WTC11 (cell line): Measurements from ENCODE around the gene CEP104. TPM values are rescaled to one million over a fixed set of nuclear protein-coding genes. Genes with fewer than 3 reads are reported as not detected.
A peak's percentile ranks its signal among the peaks of the same experiment; 100 is the strongest.

ENCODE experiments used
- ATAC-seq: fragments of 200-7000 bp; cut with Tn5 transposase; 2 replicates; pipeline ENCODE4 v1.10.0; 2021; ENCODE audit warnings: mild to moderate bottlenecking, moderate library complexity
- Bru-seq: library from RNA; stranded (reverse); fragments of 400-500 nt; gene quantifications from one replicate; lab custom pipeline; 2021; lab: Mats Ljungman, UMichigan
- CTCF ChIA-PET: fragments of 300-600 bp; sonication (Branson Sonifier 250); formaldehyde crosslinking; loops from one replicate; lab custom pipeline; 2021; ENCODE audit warnings: antibody characterized with exemption; lab: Charles Lee
- POLR2A ChIA-PET: fragments of 350-600 bp; sonication (Branson Sonifier 250); formaldehyde crosslinking; loops from one replicate; lab custom pipeline; 2021; ENCODE audit warnings: antibody characterized with exemption; lab: Charles Lee
- DNase-seq: peaks from one replicate; pipeline ENCODE4 v3.0.0; 2021; ENCODE audit warnings: low spot score
- H3K27ac Mint-ChIP-seq: 2 replicates; pipeline ENCODE4 v1.8.0; 2021; ENCODE audit warnings: mixed read lengths
- H3K27me3 Mint-ChIP-seq: 2 replicates; pipeline ENCODE4 v1.8.0; 2021; ENCODE audit warnings: low read depth, mild to moderate bottlenecking, moderate library complexity, mixed read lengths
- H3K36me3 Mint-ChIP-seq: 2 replicates; pipeline ENCODE4 v1.8.0; 2021; ENCODE audit warnings: mixed read lengths
- H3K4me1 Mint-ChIP-seq: 2 replicates; pipeline ENCODE4 v1.8.0; 2022; ENCODE audit warnings: mixed read lengths
- H3K4me3 Mint-ChIP-seq: 2 replicates; pipeline ENCODE4 v1.8.0; 2021; ENCODE audit warnings: mild to moderate bottlenecking, moderate library complexity, mixed read lengths
- H3K9me3 Mint-ChIP-seq: 2 replicates; pipeline ENCODE4 v1.8.0; 2021; ENCODE audit warnings: mixed read lengths
- FOXP1 ChIP-seq: sonication (generic); formaldehyde crosslinking; IDR thresholded peaks from 2 replicates; pipeline ENCODE4 v1.8.0; 2022; ENCODE audit warnings: missing genetic modification reagents, mild to moderate bottlenecking, moderate library complexity, borderline replicate concordance
- GABPB1 ChIP-seq: sonication (generic); formaldehyde crosslinking; IDR thresholded peaks from 2 replicates; pipeline ENCODE4 v1.8.1; 2023; ENCODE audit warnings: mild to moderate bottlenecking, missing genetic modification reagents
- HMGA2 ChIP-seq: fragments of 250-450 bp; sonication (Bioruptor Pico); IDR thresholded peaks from 2 replicates; pipeline ENCODE4 v1.4.0; 2021; ENCODE audit warnings: mild to moderate bottlenecking, moderate library complexity
- JUN ChIP-seq: sonication (generic); formaldehyde crosslinking; IDR thresholded peaks from 2 replicates; pipeline ENCODE4 v1.8.0; 2023; ENCODE audit warnings: mild to moderate bottlenecking, missing genetic modification reagents
- MYBL2 ChIP-seq: sonication (generic); formaldehyde crosslinking; IDR thresholded peaks from 2 replicates; pipeline ENCODE4 v1.8.1; 2023; ENCODE audit warnings: mild to moderate bottlenecking, moderate library complexity, missing genetic modification reagents
- NFYB ChIP-seq: sonication (generic); formaldehyde crosslinking; conservative IDR thresholded peaks from 2 replicates; pipeline ENCODE4 v1.8.0; 2022; ENCODE audit warnings: low read depth, missing genetic modification reagents
- NR3C1 ChIP-seq: sonication (generic); formaldehyde crosslinking; conservative IDR thresholded peaks from 2 replicates; pipeline ENCODE4 v1.8.1; 2023; ENCODE audit warnings: low read depth, mild to moderate bottlenecking, missing genetic modification reagents
- RORB ChIP-seq: fragments of 250-450 bp; sonication (Bioruptor Pico); IDR thresholded peaks from 2 replicates; pipeline ENCODE4 v1.9.0; 2021; ENCODE audit warnings: mild to moderate bottlenecking
- SMAD3 ChIP-seq: sonication (generic); formaldehyde crosslinking; IDR thresholded peaks from 2 replicates; pipeline ENCODE4 v1.8.0; 2022; ENCODE audit warnings: missing genetic modification reagents, mild to moderate bottlenecking, borderline replicate concordance
- SP1 ChIP-seq: sonication (generic); formaldehyde crosslinking; conservative IDR thresholded peaks from 2 replicates; pipeline ENCODE4 v1.8.1; 2022; ENCODE audit warnings: missing genetic modification reagents
- ZNF121 ChIP-seq: sonication (generic); formaldehyde crosslinking; IDR thresholded peaks from 2 replicates; pipeline ENCODE4 v1.8.0; 2023; ENCODE audit warnings: missing genetic modification reagents
- ZNF219 ChIP-seq: sonication (generic); formaldehyde crosslinking; IDR thresholded peaks from 2 replicates; pipeline ENCODE4 v1.8.0; 2023; ENCODE audit warnings: missing genetic modification reagents, mild to moderate bottlenecking, borderline replicate concordance
- ZNF317 ChIP-seq: sonication (generic); formaldehyde crosslinking; IDR thresholded peaks from 2 replicates; pipeline ENCODE4 v1.8.1; 2023; ENCODE audit warnings: low read depth, mild to moderate bottlenecking, moderate library complexity, missing genetic modification reagents, borderline replicate concordance
- ZSCAN18 ChIP-seq: fragments of 250-450 bp; sonication (Bioruptor Pico); IDR thresholded peaks from 2 replicates; pipeline ENCODE4 v2.1.2; 2022; ENCODE audit warnings: mild to moderate bottlenecking, moderate library complexity
- long read RNA-seq, 3 experiments: library from RNA in 1 of 3; library from capped mRNA in 1 of 3; library from polyadenylated mRNA in 1 of 3; unstranded in 2 of 3; stranded (forward) in 1 of 3; transcript quantifications; one replicate each; pipeline ENCODE4 v2.0.0, GENCODE V29; 2021
- total RNA-seq: library from RNA; stranded (reverse); gene quantifications from 3 replicates; pipeline ENCODE4 v1.2.3, GENCODE V29; 2021
- TF ChIP-seq, protein P1 (sequence below): fragments of 200-600 bp; IDR thresholded peaks from 2 replicates; pipeline ENCODE4 v1.8.0; 2022; ENCODE audit warnings: antibody characterized with exemption
- TF ChIP-seq, protein P2 (sequence below): sonication (generic); formaldehyde crosslinking; IDR thresholded peaks from 2 replicates; pipeline ENCODE4 v1.8.0; 2022; ENCODE audit warnings: mild to moderate bottlenecking, missing genetic modification reagents
- TF ChIP-seq, protein P3 (sequence below): sonication (generic); formaldehyde crosslinking; IDR thresholded peaks from 2 replicates; pipeline ENCODE4 v1.8.0; 2022; ENCODE audit warnings: mild to moderate bottlenecking, missing genetic modification reagents
- TF ChIP-seq, protein P4 (sequence below): sonication (generic); formaldehyde crosslinking; IDR thresholded peaks from 2 replicates; pipeline ENCODE4 v1.8.1; 2023; ENCODE audit warnings: mild to moderate bottlenecking, missing genetic modification reagents, moderate library complexity
- TF ChIP-seq, protein P5 (sequence below): fragments of 250-450 bp; sonication (Bioruptor Pico); IDR thresholded peaks from 2 replicates; pipeline ENCODE4 v1.9.0; 2021; ENCODE audit warnings: mild to moderate bottlenecking
- TF ChIP-seq, protein P6 (sequence below): sonication (generic); formaldehyde crosslinking; IDR thresholded peaks from 2 replicates; pipeline ENCODE4 v1.8.1; 2023; ENCODE audit warnings: mild to moderate bottlenecking, missing genetic modification reagents, borderline replicate concordance
- TF ChIP-seq, protein P7 (sequence below): sonication (generic); formaldehyde crosslinking; IDR thresholded peaks from 2 replicates; pipeline ENCODE4 v1.8.0; 2023; ENCODE audit warnings: missing genetic modification reagents
- TF ChIP-seq, protein P8 (sequence below): sonication (generic); formaldehyde crosslinking; IDR thresholded peaks from 2 replicates; pipeline ENCODE4 v1.8.0; 2022; ENCODE audit warnings: mild to moderate bottlenecking, missing genetic modification reagents

The CEP104 gene
- total RNA-seq, result 38.0 to 38.8 TPM (median 38.2 TPM) in 3 replicates
- Bru-seq, nascent RNA, result percentile 61 among the genes with signal in this experiment
- long read RNA-seq, experiment 1, full-length matches to known transcripts, result 47 of 88 reads
- long read RNA-seq, experiment 1, partial matches to known transcripts, result 14 of 88 reads
- long read RNA-seq, experiment 1, other reads (novel, unspliced or antisense), result 27 of 88 reads
- long read RNA-seq, experiment 2, full-length matches to known transcripts, result 5 of 24 reads
- long read RNA-seq, experiment 2, partial matches to known transcripts, result 8 of 24 reads
- long read RNA-seq, experiment 2, other reads (novel, unspliced or antisense), result 11 of 24 reads
- long read RNA-seq, experiment 3, result 0 reads

DNA sequence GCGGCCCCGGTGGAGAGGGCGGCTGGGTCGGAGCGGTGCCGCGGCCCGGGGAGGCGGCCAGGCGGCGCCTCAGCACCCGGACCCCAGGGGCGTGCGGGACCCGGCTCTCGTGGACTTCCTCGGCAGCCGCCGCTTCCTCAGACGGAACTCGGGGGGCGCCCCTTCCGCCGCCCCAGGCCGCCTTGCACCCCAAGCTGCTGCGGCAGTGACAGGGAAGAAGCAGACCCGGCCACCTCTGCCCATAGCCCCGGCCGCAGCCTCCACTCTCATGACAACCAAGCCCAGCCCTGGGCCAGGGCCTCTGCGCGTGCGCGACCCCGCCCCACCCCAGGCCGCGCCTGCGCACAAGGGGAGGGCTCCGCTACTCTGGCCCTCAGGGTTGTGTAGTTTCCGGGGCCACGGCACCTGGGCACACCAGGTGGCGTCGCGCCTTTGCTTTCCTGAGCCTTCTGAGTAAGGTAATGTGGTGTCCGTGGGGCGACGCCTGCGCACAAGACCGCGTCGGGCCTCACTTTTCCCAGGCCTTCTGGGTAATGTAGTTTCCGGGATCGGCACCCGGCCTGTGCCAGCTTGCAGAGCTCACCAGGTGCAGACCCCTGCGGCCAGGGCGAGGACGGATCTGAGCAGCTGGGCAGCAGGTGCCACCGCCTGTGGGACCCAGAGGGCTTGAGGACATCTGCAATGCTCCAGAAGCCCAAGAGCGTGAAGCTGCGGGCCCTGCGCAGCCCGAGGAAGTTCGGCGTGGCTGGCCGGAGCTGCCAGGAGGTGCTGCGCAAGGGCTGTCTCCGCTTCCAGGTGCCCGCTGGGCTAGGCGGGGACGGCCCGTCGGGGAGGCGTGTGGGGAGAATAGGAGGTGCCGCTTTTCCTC is at the start of gene CEP104, which contains the start of gene DFFB:
TSS of gene CEP104 (minus strand) at position 289 of the 868 bp plus-strand sequence. CDS start 4,804 bp downstream, outside the sequence.
TSS of gene DFFB (plus strand) at position 554 of the 868 bp plus-strand sequence. CDS start at position 682, 128 bp downstream.
- H3K9me3 Mint-ChIP-seq, result no peaks in the 10 kb centered on the region
- peaks cover 8% of the 10 kb centered on the region for H3K27me3 Mint-ChIP-seq
- POLR2A ChIA-PET, result interaction anchor here (0.9 to 1.7 kb wide), 3 partner anchors 13 to 64 kb away, joined by 3 to 10 read pairs (median 4); partner anchors contain the start of gene C1orf174
- no peaks in the 10 kb centered on the region for H3K36me3 Mint-ChIP-seq
- CTCF ChIA-PET, result interaction anchor here (0.9 to 2.7 kb wide), 12 partner anchors 18 to 1889 kb away, joined by 3 to 17 read pairs (median 4); partner anchors contain the start of genes C1orf174 and LRRC47
- H3K27ac Mint-ChIP-seq, result peak within 1 kb of the TSS; percentile 45; the same call in 1 of the 2 replicates
- peak; percentile 96 for DNase-seq
- H3K4me1 Mint-ChIP-seq, result peaks cover 18% of the 10 kb centered on the region
- H3K4me3 Mint-ChIP-seq, result peak within 1 kb of the TSS; percentile 96
- peak; percentile 95 for ATAC-seq
- TF ChIP-seq ZNF219 (CRISPR knock-in tag), result no peak
- TF ChIP-seq, protein P1, sequence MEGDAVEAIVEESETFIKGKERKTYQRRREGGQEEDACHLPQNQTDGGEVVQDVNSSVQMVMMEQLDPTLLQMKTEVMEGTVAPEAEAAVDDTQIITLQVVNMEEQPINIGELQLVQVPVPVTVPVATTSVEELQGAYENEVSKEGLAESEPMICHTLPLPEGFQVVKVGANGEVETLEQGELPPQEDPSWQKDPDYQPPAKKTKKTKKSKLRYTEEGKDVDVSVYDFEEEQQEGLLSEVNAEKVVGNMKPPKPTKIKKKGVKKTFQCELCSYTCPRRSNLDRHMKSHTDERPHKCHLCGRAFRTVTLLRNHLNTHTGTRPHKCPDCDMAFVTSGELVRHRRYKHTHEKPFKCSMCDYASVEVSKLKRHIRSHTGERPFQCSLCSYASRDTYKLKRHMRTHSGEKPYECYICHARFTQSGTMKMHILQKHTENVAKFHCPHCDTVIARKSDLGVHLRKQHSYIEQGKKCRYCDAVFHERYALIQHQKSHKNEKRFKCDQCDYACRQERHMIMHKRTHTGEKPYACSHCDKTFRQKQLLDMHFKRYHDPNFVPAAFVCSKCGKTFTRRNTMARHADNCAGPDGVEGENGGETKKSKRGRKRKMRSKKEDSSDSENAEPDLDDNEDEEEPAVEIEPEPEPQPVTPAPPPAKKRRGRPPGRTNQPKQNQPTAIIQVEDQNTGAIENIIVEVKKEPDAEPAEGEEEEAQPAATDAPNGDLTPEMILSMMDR, result no peak
- no peak for TF ChIP-seq NR3C1 (CRISPR knock-in tag)
- TF ChIP-seq ZNF317 (CRISPR knock-in tag), result no peak
- no peak for TF ChIP-seq ZSCAN18 (CRISPR knock-in tag)
- TF ChIP-seq SMAD3 (CRISPR knock-in tag), result no peak
- TF ChIP-seq, protein P2, sequence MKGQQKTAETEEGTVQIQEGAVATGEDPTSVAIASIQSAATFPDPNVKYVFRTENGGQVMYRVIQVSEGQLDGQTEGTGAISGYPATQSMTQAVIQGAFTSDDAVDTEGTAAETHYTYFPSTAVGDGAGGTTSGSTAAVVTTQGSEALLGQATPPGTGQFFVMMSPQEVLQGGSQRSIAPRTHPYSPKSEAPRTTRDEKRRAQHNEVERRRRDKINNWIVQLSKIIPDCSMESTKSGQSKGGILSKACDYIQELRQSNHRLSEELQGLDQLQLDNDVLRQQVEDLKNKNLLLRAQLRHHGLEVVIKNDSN (CRISPR knock-in tag), result peak; percentile 68; the same call in 1 of the 2 replicates
- TF ChIP-seq, protein P3, sequence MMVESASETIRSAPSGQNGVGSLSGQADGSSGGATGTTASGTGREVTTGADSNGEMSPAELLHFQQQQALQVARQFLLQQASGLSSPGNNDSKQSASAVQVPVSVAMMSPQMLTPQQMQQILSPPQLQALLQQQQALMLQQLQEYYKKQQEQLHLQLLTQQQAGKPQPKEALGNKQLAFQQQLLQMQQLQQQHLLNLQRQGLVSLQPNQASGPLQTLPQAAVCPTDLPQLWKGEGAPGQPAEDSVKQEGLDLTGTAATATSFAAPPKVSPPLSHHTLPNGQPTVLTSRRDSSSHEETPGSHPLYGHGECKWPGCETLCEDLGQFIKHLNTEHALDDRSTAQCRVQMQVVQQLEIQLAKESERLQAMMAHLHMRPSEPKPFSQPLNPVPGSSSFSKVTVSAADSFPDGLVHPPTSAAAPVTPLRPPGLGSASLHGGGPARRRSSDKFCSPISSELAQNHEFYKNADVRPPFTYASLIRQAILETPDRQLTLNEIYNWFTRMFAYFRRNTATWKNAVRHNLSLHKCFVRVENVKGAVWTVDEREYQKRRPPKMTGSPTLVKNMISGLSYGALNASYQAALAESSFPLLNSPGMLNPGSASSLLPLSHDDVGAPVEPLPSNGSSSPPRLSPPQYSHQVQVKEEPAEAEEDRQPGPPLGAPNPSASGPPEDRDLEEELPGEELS (CRISPR knock-in tag), result no peak; the same call in 1 of the 2 replicates
- TF ChIP-seq, protein P4, sequence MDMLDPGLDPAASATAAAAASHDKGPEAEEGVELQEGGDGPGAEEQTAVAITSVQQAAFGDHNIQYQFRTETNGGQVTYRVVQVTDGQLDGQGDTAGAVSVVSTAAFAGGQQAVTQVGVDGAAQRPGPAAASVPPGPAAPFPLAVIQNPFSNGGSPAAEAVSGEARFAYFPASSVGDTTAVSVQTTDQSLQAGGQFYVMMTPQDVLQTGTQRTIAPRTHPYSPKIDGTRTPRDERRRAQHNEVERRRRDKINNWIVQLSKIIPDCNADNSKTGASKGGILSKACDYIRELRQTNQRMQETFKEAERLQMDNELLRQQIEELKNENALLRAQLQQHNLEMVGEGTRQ (CRISPR knock-in tag), result 0 out of 2 replicates have a peak, but pooled peaks have one; percentile 29
- no peak for TF ChIP-seq NFYB (CRISPR knock-in tag)
- no peak for TF ChIP-seq RORB (CRISPR knock-in tag)
- 0 out of 2 replicates have a peak, but pooled peaks have one; percentile 49 for TF ChIP-seq MYBL2
- TF ChIP-seq ZNF121 (CRISPR knock-in tag), result 0 out of 2 replicates have a peak, but pooled peaks have one; percentile 20
- TF ChIP-seq FOXP1 (CRISPR knock-in tag), result peak; percentile 74; the same call in 1 of the 2 replicates
- TF ChIP-seq, protein P5, sequence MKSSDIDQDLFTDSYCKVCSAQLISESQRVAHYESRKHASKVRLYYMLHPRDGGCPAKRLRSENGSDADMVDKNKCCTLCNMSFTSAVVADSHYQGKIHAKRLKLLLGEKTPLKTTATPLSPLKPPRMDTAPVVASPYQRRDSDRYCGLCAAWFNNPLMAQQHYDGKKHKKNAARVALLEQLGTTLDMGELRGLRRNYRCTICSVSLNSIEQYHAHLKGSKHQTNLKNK (CRISPR knock-in tag), result no peak
- TF ChIP-seq, protein P6, sequence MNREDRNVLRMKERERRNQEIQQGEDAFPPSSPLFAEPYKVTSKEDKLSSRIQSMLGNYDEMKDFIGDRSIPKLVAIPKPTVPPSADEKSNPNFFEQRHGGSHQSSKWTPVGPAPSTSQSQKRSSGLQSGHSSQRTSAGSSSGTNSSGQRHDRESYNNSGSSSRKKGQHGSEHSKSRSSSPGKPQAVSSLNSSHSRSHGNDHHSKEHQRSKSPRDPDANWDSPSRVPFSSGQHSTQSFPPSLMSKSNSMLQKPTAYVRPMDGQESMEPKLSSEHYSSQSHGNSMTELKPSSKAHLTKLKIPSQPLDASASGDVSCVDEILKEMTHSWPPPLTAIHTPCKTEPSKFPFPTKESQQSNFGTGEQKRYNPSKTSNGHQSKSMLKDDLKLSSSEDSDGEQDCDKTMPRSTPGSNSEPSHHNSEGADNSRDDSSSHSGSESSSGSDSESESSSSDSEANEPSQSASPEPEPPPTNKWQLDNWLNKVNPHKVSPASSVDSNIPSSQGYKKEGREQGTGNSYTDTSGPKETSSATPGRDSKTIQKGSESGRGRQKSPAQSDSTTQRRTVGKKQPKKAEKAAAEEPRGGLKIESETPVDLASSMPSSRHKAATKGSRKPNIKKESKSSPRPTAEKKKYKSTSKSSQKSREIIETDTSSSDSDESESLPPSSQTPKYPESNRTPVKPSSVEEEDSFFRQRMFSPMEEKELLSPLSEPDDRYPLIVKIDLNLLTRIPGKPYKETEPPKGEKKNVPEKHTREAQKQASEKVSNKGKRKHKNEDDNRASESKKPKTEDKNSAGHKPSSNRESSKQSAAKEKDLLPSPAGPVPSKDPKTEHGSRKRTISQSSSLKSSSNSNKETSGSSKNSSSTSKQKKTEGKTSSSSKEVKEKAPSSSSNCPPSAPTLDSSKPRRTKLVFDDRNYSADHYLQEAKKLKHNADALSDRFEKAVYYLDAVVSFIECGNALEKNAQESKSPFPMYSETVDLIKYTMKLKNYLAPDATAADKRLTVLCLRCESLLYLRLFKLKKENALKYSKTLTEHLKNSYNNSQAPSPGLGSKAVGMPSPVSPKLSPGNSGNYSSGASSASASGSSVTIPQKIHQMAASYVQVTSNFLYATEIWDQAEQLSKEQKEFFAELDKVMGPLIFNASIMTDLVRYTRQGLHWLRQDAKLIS (CRISPR knock-in tag), result no peak
- peak; percentile 48; the same call in 1 of the 2 replicates for TF ChIP-seq GABPB1 (CRISPR knock-in tag)
- TF ChIP-seq, protein P7, sequence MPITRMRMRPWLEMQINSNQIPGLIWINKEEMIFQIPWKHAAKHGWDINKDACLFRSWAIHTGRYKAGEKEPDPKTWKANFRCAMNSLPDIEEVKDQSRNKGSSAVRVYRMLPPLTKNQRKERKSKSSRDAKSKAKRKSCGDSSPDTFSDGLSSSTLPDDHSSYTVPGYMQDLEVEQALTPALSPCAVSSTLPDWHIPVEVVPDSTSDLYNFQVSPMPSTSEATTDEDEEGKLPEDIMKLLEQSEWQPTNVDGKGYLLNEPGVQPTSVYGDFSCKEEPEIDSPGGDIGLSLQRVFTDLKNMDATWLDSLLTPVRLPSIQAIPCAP (CRISPR knock-in tag), result no peak
- TF ChIP-seq HMGA2 (CRISPR knock-in tag), result no peak
- no peak for TF ChIP-seq JUN (CRISPR knock-in tag)
- peak; percentile 82 for TF ChIP-seq SP1 (CRISPR knock-in tag)
- TF ChIP-seq, protein P8, sequence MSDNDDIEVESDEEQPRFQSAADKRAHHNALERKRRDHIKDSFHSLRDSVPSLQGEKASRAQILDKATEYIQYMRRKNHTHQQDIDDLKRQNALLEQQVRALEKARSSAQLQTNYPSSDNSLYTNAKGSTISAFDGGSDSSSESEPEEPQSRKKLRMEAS, result peak; percentile 90
